Skin of body (tissue), 2 donors: Measurements from ENCODE around the gene SLC22A7. TPM values are rescaled to one million over a fixed set of nuclear protein-coding genes. Genes with fewer than 3 reads are reported as not detected.

Source experiments
- DNase-seq: peaks from one replicate; lab custom pipeline; 2025; lab: John Stamatoyannopoulos, UW
- total RNA-seq: library from RNA; depleted of rRNA; stranded (reverse); fragments of >200 nt; gene quantifications from one replicate; pipeline ENCODE4 v1.2.3, GENCODE V29; 2014

SLC22A7 gene
- total RNA-seq, 1 donor from 2014 or later = not detected

- DNase-seq = no peak
These were observed 32.5 kb upstream of the SLC22A7 start for GRCh38 chr6:43265564-43265963.

DNA sequence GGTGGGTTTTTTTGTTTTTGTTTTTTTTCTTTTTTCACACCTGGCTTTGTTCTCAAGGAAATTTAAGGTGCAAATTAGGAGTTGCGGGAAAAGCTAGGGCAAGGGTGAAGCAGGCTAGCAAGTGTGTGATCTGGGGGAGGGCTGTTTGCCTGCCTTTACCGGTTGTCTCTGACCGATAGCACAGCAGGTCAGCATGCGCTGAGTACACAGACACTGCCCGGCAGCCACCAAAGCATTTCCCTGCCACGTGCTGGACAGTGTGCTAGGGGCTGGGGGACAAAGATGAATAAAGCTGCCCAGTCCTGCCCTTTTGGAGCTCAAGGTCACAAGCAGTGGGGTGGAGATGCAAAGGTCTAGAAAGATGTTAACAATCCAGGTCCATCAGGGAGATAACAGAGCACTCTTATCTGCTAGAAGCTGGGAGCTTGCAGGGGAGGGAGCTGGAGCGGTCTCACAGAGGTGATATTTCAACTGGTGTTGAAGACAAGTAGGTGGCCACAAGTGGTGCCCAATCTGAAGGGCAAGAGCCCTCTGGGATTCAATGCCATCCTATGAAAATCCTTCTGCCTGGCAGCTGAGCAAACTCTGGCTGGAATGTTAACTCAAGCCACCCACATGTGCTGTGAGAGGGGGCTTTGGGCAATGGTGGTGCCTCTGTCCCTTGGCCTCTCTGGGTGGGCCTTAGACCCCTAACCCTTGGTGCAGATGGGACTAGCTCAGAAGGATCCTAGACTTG lies 30.3 kb upstream of the SLC22A7 start:
- DNase-seq = no peak

- no peak for DNase-seq
These were observed 29.7 kb upstream of the SLC22A7 start for GRCh38 chr6:43268355-43268700.

DNA sequence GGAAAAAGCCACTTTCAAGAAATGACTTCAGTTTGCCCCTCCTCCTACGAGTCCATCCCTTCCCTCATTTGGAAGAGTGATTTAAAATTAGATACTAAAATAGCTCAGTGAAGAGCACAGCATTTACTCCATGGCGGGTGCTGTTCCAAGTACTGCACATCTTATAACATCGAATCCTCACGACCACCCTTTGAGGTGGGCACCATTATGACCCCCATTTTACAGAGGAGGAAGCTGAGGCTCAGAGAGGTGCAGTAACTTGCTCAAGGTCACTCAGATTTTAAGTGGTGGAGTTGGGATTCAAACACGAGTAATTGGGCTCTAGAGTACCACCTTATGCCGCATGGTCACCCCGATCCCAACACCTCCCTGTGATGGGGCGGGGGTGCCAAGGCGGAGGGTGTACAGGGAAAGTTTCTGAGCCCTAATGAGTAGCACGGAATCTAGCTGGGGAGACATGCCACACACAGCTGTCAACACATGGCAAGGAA lies 29.2 kb upstream of the SLC22A7 start:
- no peak for DNase-seq

- no peak for DNase-seq
These were observed 28.6 kb upstream of the SLC22A7 start for GRCh38 chr6:43269273-43270007.

DNA sequence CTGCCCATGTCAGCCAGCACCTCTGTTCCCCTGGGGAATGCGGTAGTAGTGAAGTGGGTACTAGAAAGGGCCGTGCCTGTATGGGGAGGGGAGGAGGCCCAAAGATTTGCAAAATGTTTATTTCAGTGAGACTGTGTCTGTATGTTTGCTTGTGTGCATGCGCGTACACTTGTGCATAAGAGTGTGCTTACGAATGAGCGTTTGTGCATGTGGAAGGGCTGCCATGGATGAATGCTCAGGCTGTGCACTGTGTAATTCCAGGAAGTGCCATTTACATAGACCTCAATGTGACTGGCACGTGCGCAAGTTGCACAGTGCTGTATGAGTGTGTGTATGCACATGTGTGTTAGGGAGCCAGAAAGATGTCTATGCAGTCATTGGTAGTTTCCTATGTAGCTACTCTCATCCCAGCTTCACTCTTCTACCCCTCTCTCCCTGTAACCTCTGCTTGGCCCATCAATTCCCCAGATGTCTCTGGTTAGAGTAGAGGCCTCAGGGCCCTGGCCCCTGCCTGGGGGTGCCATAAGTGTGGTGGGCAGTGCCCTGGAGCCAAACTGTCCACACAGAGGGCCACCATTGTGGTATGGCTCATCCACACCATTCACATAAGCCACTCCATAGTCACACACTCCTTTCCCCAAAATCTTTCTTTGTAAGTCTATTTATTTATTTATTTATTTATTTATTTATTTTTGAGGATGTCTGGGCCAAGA lies 26.8 kb upstream of the SLC22A7 start:
- no peak for DNase-seq

DNA sequence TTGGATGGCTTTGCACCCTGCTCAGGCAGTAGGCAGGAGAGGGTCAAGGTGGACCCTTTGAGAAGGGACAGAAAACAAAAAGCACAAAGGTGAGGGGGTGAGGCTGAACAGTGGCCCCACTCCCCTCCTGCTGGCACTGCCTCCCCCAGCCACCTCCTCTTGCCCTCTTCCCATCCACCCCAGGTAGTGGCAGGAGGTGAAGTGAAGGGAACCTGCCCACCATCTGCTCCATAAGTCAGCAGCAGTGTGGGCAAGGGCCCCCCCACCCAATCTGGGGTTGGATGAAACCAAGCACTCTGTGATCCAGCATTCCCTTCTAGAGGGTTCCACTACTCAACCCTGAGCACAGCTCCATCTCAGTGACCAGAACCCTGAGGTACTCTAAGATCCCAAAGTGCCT lies 26.1 kb upstream of the SLC22A7 start:
- no peak for DNase-seq

DNA sequence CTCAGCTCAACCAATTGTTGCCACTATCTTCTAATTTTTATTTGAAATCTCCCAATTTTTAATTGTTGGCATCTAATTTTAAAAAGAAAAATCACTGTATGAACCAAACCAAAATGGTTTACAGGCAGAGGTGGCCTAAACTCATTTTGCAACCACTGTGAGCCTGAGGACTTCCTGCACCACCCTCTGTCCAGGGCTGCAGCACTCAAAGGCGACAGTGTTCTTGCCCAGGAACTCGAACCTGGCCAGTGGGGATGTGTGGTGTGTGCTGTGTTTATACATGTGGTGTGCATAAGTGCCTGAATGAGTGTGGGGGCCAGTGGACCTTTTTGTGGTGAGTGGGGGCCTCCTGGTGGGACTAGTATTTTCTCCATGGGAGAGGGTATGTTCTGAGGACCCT lies 24.4 kb upstream of the SLC22A7 start:
- DNase-seq = no peak

GRCh38 chr6:43274127-43274915 lies 23.7 kb upstream of the SLC22A7 start:
- DNase-seq = no peak

- no peak for DNase-seq
These were observed 23.0 kb upstream of the SLC22A7 start for GRCh38 chr6:43274916-43275597.

DNA sequence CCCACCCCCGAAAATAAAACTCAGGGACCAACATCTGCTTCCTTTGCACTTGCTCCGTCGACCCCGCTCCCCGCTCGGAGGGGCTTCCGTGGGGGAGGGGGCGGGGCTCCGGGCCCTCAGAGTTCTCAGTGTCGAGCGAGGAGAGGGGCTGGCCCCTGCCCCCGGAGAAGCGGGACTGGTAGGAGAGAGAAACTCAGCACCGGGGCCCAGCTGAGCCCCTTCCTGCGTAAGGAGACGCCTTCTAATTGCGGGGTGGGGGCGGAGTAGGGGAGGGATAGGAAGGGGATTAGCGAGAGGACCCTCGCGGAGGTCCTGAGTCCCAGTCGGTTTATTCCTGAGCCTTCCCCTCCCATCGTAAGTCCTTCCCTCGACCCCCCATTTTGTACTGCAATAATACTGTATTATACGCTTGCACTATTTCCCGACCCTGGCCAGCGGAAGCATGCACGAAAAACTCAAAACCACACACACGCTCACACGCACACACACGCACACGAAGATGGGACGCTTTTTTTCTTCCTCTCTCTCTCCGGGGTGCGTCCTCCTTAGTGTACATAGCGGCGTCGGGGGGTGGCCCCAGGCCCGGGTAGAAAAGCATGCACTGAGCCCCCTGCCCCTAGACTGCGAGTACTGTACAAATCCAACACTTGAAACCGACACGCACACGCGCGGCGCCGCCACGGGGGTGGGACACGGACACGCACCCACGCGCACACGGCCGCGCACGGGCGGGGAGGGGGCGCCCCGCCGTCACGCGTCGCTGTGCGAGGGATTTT lies 22.1 kb upstream of the SLC22A7 start:
- DNase-seq = no peak

GRCh38 chr6:43276577-43277305 lies 21.3 kb upstream of the SLC22A7 start:
- DNase-seq = no peak

GRCh38 chr6:43277306-43277642 lies 20.8 kb upstream of the SLC22A7 start:
- no peak for DNase-seq

DNA sequence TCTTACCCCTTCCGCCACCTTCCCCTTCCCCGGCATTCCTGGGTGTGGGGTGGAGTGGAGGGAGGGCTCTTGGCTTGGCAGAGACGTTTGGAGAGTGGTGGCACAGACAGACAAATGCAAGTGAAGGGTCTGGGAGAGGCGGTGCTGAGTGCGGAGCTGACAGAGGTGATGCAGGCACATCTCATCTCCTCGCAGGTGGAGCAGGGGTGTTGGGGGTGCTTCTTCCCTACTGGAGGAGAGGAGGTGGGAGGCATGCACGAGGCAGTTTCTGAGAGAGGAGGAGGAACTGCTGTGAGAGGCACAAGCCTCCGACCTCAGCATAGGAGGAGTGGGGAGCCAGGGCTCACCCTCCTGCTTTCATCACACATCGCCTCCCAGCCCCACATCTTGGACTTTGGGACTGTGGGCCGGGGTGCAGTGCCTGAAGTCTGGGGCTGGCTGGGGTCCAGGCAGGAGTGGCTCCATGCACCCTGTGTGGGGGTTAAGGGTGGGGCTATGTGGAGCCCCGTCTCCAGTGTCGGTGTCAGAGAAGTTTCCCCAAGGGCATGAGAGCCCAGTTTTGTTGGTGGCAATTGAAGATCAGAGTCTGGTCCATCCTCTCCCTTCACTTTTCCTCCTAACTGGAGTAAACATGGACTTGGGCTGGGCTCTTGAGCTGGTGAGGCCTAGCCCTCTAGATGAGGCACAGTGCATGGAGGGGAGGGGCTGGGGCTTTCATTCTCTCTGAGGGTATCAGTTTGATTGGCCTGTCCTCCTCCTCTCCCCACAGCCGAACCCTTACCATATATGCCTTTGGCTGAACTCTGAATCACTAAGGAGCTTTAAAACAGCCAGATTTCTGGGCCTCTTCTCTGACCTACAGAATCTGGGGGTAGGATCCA lies 20.2 kb upstream of the SLC22A7 start:
- no peak for DNase-seq

DNA sequence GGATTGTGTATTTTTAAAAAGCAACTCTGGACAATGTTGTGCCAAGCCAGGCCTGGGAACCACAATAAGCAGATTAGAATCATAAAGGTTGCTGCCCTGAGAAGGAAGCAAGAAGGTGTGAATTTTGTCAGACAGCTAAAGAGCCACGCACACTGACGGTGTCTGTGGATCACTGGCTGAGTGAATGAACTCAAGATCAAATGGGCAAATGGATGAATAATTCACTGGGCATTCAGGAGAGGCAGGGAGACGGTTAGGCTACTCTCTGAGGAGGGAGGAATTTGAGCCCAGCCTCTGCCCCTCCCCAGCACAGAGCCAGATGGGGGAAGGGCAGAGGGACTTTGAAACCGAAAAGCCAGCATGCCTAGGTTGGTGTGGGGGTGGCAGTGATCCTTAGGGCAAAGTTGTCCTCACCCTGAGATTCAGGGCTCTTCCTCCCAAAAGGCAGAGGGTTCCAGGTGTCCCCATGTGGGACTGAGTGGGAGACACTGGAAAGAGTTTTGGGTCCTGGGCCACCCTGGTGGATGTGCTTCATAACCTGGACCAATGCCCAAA lies 19.5 kb upstream of the SLC22A7 start:
- no peak for DNase-seq

- no peak for DNase-seq
These were observed 17.8 kb upstream of the SLC22A7 start for GRCh38 chr6:43280234-43280633.

DNA sequence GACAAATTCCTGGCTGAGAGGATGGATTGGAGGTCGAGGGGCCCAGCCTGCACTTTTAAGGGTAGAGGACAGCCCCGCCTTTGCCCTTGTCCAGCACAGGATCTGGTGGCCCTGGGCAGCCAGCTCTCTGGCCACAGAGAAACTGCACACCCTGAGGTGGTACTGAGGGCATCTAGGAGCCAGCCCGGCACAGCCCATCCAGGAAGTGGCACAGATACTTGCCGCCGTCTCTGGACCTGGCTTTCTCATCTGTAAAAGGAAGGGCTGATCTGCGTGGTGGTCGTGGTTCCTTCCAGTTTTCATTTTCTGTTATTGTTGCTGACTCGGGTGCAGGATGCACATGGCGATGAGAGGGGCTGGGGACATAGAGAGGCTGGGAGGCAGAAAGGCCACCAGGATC lies 16.0 kb upstream of the SLC22A7 start:
- no peak for DNase-seq
